Measurements from ENCODE around the gene NAV3. TPM values are rescaled to one million over a fixed set of nuclear protein-coding genes. Genes with fewer than 3 reads are reported as not detected.
"Not testable (repeated sequence)": the region's sequence is repeated elsewhere in the genome, so short reads cannot be mapped to it uniquely, and the experiment has no call there.

Gene NAV3
- total and polyA plus RNA-seq, 9 of the 15 experiments (the other 6 are each of a cell fraction or from before 2014, with no cell fraction given), result 0.04 TPM; not detected in 8

- no peak overlapping the region for H3K4me2 ChIP-seq (ENCODE audit: insufficient read depth, low read length)
- H4K20me1 ChIP-seq (replicated peaks; ENCODE audit: control insufficient read depth, insufficient read depth, low read length), result no peaks in the 10 kb centered on the region
- no peak overlapping the region for H3K27ac ChIP-seq (ENCODE audit: extremely low read depth, low read depth, low read length)
- H3K9ac ChIP-seq (ENCODE audit: insufficient read depth in 1 of 2, low read depth in 2 of 2, low read length in 2 of 2), result no peak overlapping the region
- ChIA-PET CTCF (ENCODE audit: low intra/inter-chr PET ratio) (no interaction called here), POLR2A (no interaction called here)
- H3K4me3 ChIP-seq, result no peak overlapping the region
- no peaks in the 10 kb centered on the region for H3K36me3 ChIP-seq (ENCODE audit: control insufficient read depth, insufficient read depth, low read length)
- H3K4me1 ChIP-seq (replicated peaks in 1 of 2; ENCODE audit: control insufficient read depth in 2 of 2, insufficient read depth in 2 of 2, low read length in 2 of 2), result no peaks in the 10 kb centered on the region
- H3K79me2 ChIP-seq (ENCODE audit: control insufficient read depth, insufficient read depth, low read length), result no peaks in the 10 kb centered on the region
- H3K9me3 ChIP-seq (replicated peaks; ENCODE audit: control insufficient read depth, insufficient read depth, low read depth, low read length), result no peaks in the 10 kb centered on the region
- ATAC-seq (no peak), DNase-seq (ENCODE audit: extremely low read depth in 1 of 4, low spot score in 3 of 4) (no peak), FAIRE-seq (no peak)
- in situ Hi-C loops (cut with MboI) (no loop called here), intact Hi-C loops (cut with micrococcal nuclease) (no loop called here)
- H3K27me3 ChIP-seq (ENCODE audit: control insufficient read depth in 2 of 2, insufficient read depth in 2 of 2, low read length in 2 of 2), result no peaks in the 10 kb centered on the region
- TF ChIP-seq POLR2AphosphoS2 (IDR thresholded peaks at IDR 0.05; ENCODE audit: low read length), result no peak
- TF ChIP-seq YY1 (IDR thresholded peaks at IDR 0.05; ENCODE audit: borderline replicate concordance in 1 of 3, control insufficient read depth in 1 of 3, extremely low read depth in 1 of 3, insufficient read depth in 3 of 3, insufficient read length in 1 of 3, insufficient replicate concordance in 2 of 3, low read depth in 1 of 3, low read length in 2 of 3), result no peak
- no peak for TF ChIP-seq SETDB1 (IDR thresholded peaks at IDR 0.05; ENCODE audit: low read length)
- no peak for TF ChIP-seq EZH2 (IDR thresholded peaks at IDR 0.05; ENCODE audit: borderline replicate concordance, low read depth, low read length)
- no peak for TF ChIP-seq RBM14 (IDR thresholded peaks at IDR 0.05; ENCODE audit: borderline replicate concordance, insufficient read depth, low read depth, low read length)
- TF ChIP-seq SIRT6 (IDR thresholded peaks at IDR 0.05; ENCODE audit: low read depth, low read length), result no peak
- 0% methylated on average over 3 of the region's 3 CpGs for WGBS (ENCODE audit: insufficient coverage, low coverage, missing lambda C conversion rate)
- H3K9me1 ChIP-seq (ENCODE audit: control insufficient read depth, insufficient read depth, low read length), result no peaks in the 10 kb centered on the region
- no TSS peak for BruUV-seq (replicated peaks)
- no peak overlapping the region for H2AFZ ChIP-seq (ENCODE audit: low read depth, low read length)
Measured at GRCh38 chr12:78249578-78249977, 418.9 kb downstream of the NAV3 start.

- POLR2A ChIA-PET; DNase-seq (ENCODE audit: extremely low read depth in 1 of 4, low spot score in 3 of 4); H3K9ac ChIP-seq (ENCODE audit: insufficient read depth in 1 of 2, low read depth in 2 of 2, low read length in 2 of 2); H3K9me1 ChIP-seq (ENCODE audit: control insufficient read depth, insufficient read depth, low read length); BruUV-seq (replicated peaks); H2AFZ ChIP-seq (ENCODE audit: low read depth, low read length); in situ Hi-C loops (cut with MboI); H3K4me2 ChIP-seq (ENCODE audit: insufficient read depth, low read length); H3K27me3 ChIP-seq (ENCODE audit: control insufficient read depth in 2 of 2, insufficient read depth in 2 of 2, low read length in 2 of 2); H3K4me1 ChIP-seq (replicated peaks in 1 of 2; ENCODE audit: control insufficient read depth in 2 of 2, insufficient read depth in 2 of 2, low read length in 2 of 2); ATAC-seq; H3K9me3 ChIP-seq (replicated peaks; ENCODE audit: control insufficient read depth, insufficient read depth, low read depth, low read length); H3K79me2 ChIP-seq (ENCODE audit: control insufficient read depth, insufficient read depth, low read length); intact Hi-C loops (cut with micrococcal nuclease); H3K4me3 ChIP-seq; H3K27ac ChIP-seq (ENCODE audit: extremely low read depth, low read depth, low read length); CTCF ChIA-PET (ENCODE audit: low intra/inter-chr PET ratio); FAIRE-seq; H3K36me3 ChIP-seq (ENCODE audit: control insufficient read depth, insufficient read depth, low read length); H4K20me1 ChIP-seq (replicated peaks; ENCODE audit: control insufficient read depth, insufficient read depth, low read length): not testable (repeated sequence)
- WGBS (ENCODE audit: insufficient coverage, low coverage, missing lambda C conversion rate), result 0% methylated on average over 7 of the region's 7 CpGs
Measured at GRCh38 chr12:78257662-78258061, 427.0 kb downstream of the NAV3 start.
